H9 (cell line): ENCODE data around the gene PARP8. TPM values are rescaled to one million over a fixed set of nuclear protein-coding genes. Genes with fewer than 3 reads are reported as not detected.

Source experiments
- DNase-seq: peaks from one replicate; pipeline ENCODE4 v3.0.0-alpha.2; 2017
- H2AFZ ChIP-seq: one replicate; pipeline ENCODE4 v1.6.1; 2013; ENCODE audit warnings: mild to moderate bottlenecking, low read length, control low read depth, moderate library complexity
- H2AK5ac ChIP-seq: 2 replicates; pipeline ENCODE4 v1.6.1; 2013; ENCODE audit warnings: low read length, control low read depth, mixed read lengths; ENCODE audit not compliant: insufficient read length
- H2BK120ac ChIP-seq: one replicate; pipeline ENCODE4 v1.6.1; 2013; ENCODE audit warnings: low read depth, mild to moderate bottlenecking, low read length, control low read depth, inconsistent platforms; ENCODE audit not compliant: poor library complexity, severe bottlenecking
- H2BK12ac ChIP-seq: 2 replicates; pipeline ENCODE4 v1.6.1; 2013; ENCODE audit warnings: low read length, control low read depth, mixed read lengths, low read depth; ENCODE audit not compliant: insufficient read length
- H2BK15ac ChIP-seq: 2 replicates; pipeline ENCODE4 v1.6.1; 2013; ENCODE audit warnings: low read depth, low read length, control low read depth
- H2BK20ac ChIP-seq: one replicate; pipeline ENCODE4 v1.6.1; 2013; ENCODE audit warnings: low read depth, mild to moderate bottlenecking, low read length, control low read depth, inconsistent platforms; ENCODE audit not compliant: poor library complexity, severe bottlenecking
- H2BK5ac ChIP-seq: 2 replicates; pipeline ENCODE4 v1.6.1; 2013; ENCODE audit warnings: low read length, control low read depth, mixed read lengths; ENCODE audit not compliant: insufficient read length
- H3K14ac ChIP-seq: 2 replicates; pipeline ENCODE4 v1.6.1; 2013; ENCODE audit warnings: low read length, control low read depth; ENCODE audit not compliant: insufficient read depth
- H3K18ac ChIP-seq: 2 replicates; pipeline ENCODE4 v1.6.1; 2013; ENCODE audit warnings: low read depth, mild to moderate bottlenecking, mixed read lengths, low read length, control low read depth; ENCODE audit not compliant: insufficient read length
- H3K23ac ChIP-seq: 2 replicates; pipeline ENCODE4 v1.6.1; 2013; ENCODE audit warnings: low read length, control low read depth, mixed read lengths, low read depth; ENCODE audit not compliant: insufficient read length
- H3K23me2 ChIP-seq: 2 replicates; pipeline ENCODE4 v1.6.1; 2013; ENCODE audit warnings: low read depth, mild to moderate bottlenecking, mixed read lengths, low read length, control low read depth; ENCODE audit not compliant: insufficient read length, poor library complexity, severe bottlenecking
- H3K27ac ChIP-seq: 2 replicates; pipeline ENCODE4 v1.5.1; 2013; ENCODE audit warnings: low read length, control low read depth, mixed read lengths, low read depth; ENCODE audit not compliant: insufficient read length
- H3K27me3 ChIP-seq: 2 replicates; pipeline ENCODE4 v1.6.1; 2013; ENCODE audit warnings: low read length, control low read depth, inconsistent platforms; ENCODE audit not compliant: insufficient read depth
- H3K4ac ChIP-seq: 2 replicates; pipeline ENCODE4 v1.6.1; 2013; ENCODE audit warnings: low read depth, mild to moderate bottlenecking, control low read depth, inconsistent platforms, low read length, moderate library complexity
- H3K4me1 ChIP-seq: 2 replicates; pipeline ENCODE4 v1.6.1; 2013; ENCODE audit warnings: low read length, control low read depth, inconsistent platforms; ENCODE audit not compliant: insufficient read depth
- H3K4me2 ChIP-seq: 2 replicates; pipeline ENCODE4 v1.6.1; 2013; ENCODE audit warnings: low read length, control low read depth, mixed read lengths; ENCODE audit not compliant: insufficient read length, insufficient read depth
- H3K56ac ChIP-seq: 2 replicates; pipeline ENCODE4 v1.6.1; 2013; ENCODE audit warnings: low read depth, mild to moderate bottlenecking, mixed read lengths, low read length, control low read depth; ENCODE audit not compliant: insufficient read length
- H3K79me1 ChIP-seq: 2 replicates; pipeline ENCODE4 v1.6.1; 2013; ENCODE audit warnings: low read depth, mild to moderate bottlenecking, moderate library complexity, low read length, control low read depth, inconsistent platforms; ENCODE audit not compliant: insufficient read depth, poor library complexity, severe bottlenecking
- H3K79me2 ChIP-seq: 2 replicates; pipeline ENCODE4 v1.6.1; 2013; ENCODE audit warnings: low read length, control low read depth, inconsistent platforms; ENCODE audit not compliant: insufficient read depth
- H3K9ac ChIP-seq: 2 replicates; pipeline ENCODE4 v1.6.1; 2013; ENCODE audit warnings: low read length, control low read depth, mixed read lengths; ENCODE audit not compliant: insufficient read length; ENCODE audit errors: extremely low read depth
- H3K9me3 ChIP-seq: one replicate; pipeline ENCODE4 v1.6.1; 2013; ENCODE audit warnings: low read depth, low read length, inconsistent platforms; ENCODE audit not compliant: control insufficient read depth
- H3T11ph ChIP-seq: one replicate; pipeline ENCODE4 v1.6.1; 2013; ENCODE audit warnings: mild to moderate bottlenecking, low read length, control low read depth, inconsistent platforms
- H4K20me1 ChIP-seq: one replicate; pipeline ENCODE4 v1.6.1; 2013; ENCODE audit not compliant: control insufficient read depth, insufficient read length, insufficient read depth
- H4K5ac ChIP-seq: 2 replicates; pipeline ENCODE4 v1.6.1; 2013; ENCODE audit warnings: low read depth, mild to moderate bottlenecking, mixed read lengths, low read length, control low read depth; ENCODE audit not compliant: insufficient read length
- H4K8ac ChIP-seq: replicated peaks from 2 replicates; pipeline ENCODE4 v1.6.1; 2013; ENCODE audit warnings: low read length, control low read depth, mixed read lengths, low read depth; ENCODE audit not compliant: insufficient read length
- H4K91ac ChIP-seq: 2 replicates; pipeline ENCODE4 v1.6.1; 2013; ENCODE audit warnings: low read depth, mild to moderate bottlenecking, moderate library complexity, mixed read lengths, low read length, control low read depth; ENCODE audit not compliant: insufficient read length
- H3K27ac Mint-ChIP-seq, 3 experiments: 2 replicates in 2 of 3; 3 replicates in 1 of 3; pipeline ENCODE4 v1.8.0; 2020 to 2021; ENCODE audit warnings: mixed read lengths in 3 of 3, mild to moderate bottlenecking in 1 of 3, moderate library complexity in 1 of 3
- H3K27me3 Mint-ChIP-seq: 2 replicates; pipeline ENCODE4 v1.8.0; 2021; ENCODE audit warnings: low read depth, mild to moderate bottlenecking, moderate library complexity, mixed read lengths
- H3K36me3 Mint-ChIP-seq, 3 experiments: 2 replicates in 2 of 3; 3 replicates in 1 of 3; pipeline ENCODE4 v1.8.0; 2020 to 2021; ENCODE audit warnings: low read depth in 3 of 3, mixed read lengths in 3 of 3; ENCODE audit not compliant: insufficient read depth in 1 of 3
- H3K4me1 Mint-ChIP-seq, 2 experiments: 2 replicates each; pipeline ENCODE4 v1.8.0; 2020; ENCODE audit warnings: mixed read lengths in 2 of 2
- H3K4me3 Mint-ChIP-seq, 2 experiments: 2 replicates in 1 of 2; 3 replicates in 1 of 2; pipeline ENCODE4 v1.8.0; 2020 to 2021; ENCODE audit warnings: mild to moderate bottlenecking in 2 of 2, mixed read lengths in 2 of 2, moderate library complexity in 1 of 2
- H3K9me3 Mint-ChIP-seq, 2 experiments: 2 replicates in 1 of 2; 3 replicates in 1 of 2; pipeline ENCODE4 v1.8.0; 2020; ENCODE audit warnings: mild to moderate bottlenecking in 2 of 2, mixed read lengths in 2 of 2, moderate library complexity in 1 of 2
- WGBS: extraction: QIAGEN DNeasy Blood & Tissue Kit; methylation state at CpG from one replicate; pipeline ENCODE4 v1.1.7; 2013; ENCODE audit warnings: missing lambda C conversion rate, low lambda C conversion rate, mixed read lengths; ENCODE audit not compliant: insufficient read length; ENCODE audit errors: extremely low coverage; 5-methylcytosine and 5-hydroxymethylcytosine counted together
- total RNA-seq: library from RNA; stranded (reverse); gene quantifications from 2 replicates; pipeline ENCODE4 v1.2.1, GENCODE V29; 2021
- TF ChIP-seq, protein P1 (sequence below): fragments of 200-600 bp; sonication (generic); conservative IDR thresholded peaks from 3 replicates; pipeline ENCODE4 v1.8.0; 2021; ENCODE audit warnings: antibody characterized with exemption, mild to moderate bottlenecking

The PARP8 gene
- total RNA-seq, 1 experiment from 2014 or later = 34.0 TPM

DNA sequence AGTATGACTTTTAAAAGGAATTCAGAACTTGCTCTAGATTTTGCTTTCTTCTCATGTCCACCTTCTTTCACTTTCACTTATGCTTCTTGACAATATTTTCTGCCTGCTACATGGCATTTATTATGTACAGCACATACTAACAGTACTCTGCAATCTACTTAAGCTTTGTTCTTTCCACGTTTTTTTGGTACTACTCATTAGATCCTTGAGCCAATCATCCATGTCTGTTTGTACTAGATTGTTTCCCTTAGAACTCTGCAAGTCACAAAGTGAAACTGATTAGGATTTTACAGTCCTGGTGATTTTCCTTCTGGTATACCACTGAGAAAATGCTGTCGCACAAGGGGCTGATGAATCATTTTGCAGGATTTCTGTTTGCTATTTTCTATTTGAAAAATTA lies 78.3 kb downstream of the PARP8 start:
- WGBS = no CpG with 5 or more reads among the region's 2 CpGs
- Histone ChIP-seq H2BK120ac (no peak overlapping the region), H3K4ac (no peak overlapping the region), H3K14ac (no peak overlapping the region), H4K91ac (no peak overlapping the region), H3K4me2 (no peak overlapping the region), H2AFZ (no peak overlapping the region), H2AK5ac (no peak overlapping the region), H3K79me2 (peaks cover 3% of the 10 kb centered on the region; the same call in 1 of the 2 replicates), H3K56ac (no peak overlapping the region), H3T11ph (no peak overlapping the region), H3K27ac (no peak overlapping the region), H3K9ac (no peak overlapping the region), H3K4me1 (no peaks in the 10 kb centered on the region; the same call in 1 of the 2 replicates), H4K20me1 (no peaks in the 10 kb centered on the region), H2BK15ac (no peak overlapping the region), H3K79me1 (peaks cover 6% of the 10 kb centered on the region), H3K23ac (no peak overlapping the region), H2BK20ac (no peak overlapping the region), H3K27me3 (no peaks in the 10 kb centered on the region), H2BK5ac (no peak overlapping the region), H3K9me3 (no peaks in the 10 kb centered on the region), H4K5ac (no peak overlapping the region), H4K8ac (no peak overlapping the region), H2BK12ac (no peak overlapping the region), H3K23me2 (no peaks in the 10 kb centered on the region), H3K18ac (no peak overlapping the region)
- H3K27ac Mint-ChIP-seq = peak overlapping the region in 2 of 3 experiments; percentile 3 to 11; a peak in 5 of 7 replicates
- TF ChIP-seq, protein P1, sequence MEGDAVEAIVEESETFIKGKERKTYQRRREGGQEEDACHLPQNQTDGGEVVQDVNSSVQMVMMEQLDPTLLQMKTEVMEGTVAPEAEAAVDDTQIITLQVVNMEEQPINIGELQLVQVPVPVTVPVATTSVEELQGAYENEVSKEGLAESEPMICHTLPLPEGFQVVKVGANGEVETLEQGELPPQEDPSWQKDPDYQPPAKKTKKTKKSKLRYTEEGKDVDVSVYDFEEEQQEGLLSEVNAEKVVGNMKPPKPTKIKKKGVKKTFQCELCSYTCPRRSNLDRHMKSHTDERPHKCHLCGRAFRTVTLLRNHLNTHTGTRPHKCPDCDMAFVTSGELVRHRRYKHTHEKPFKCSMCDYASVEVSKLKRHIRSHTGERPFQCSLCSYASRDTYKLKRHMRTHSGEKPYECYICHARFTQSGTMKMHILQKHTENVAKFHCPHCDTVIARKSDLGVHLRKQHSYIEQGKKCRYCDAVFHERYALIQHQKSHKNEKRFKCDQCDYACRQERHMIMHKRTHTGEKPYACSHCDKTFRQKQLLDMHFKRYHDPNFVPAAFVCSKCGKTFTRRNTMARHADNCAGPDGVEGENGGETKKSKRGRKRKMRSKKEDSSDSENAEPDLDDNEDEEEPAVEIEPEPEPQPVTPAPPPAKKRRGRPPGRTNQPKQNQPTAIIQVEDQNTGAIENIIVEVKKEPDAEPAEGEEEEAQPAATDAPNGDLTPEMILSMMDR = no peak
- H3K27me3 Mint-ChIP-seq = no peaks in the 10 kb centered on the region
- DNase-seq = no peak
- no peaks in the 10 kb centered on the region; a peak in 1 of 7 replicates for H3K36me3 Mint-ChIP-seq
- H3K9me3 Mint-ChIP-seq = no peaks in the 10 kb centered on the region
- H3K4me3 Mint-ChIP-seq = no peak overlapping the region
- H3K4me1 Mint-ChIP-seq = peaks cover 26 to 28% of the 10 kb centered on the region in 2 experiments
